Thymus (tissue), 11 donors: ENCODE measurements around the gene BICD1. TPM values are rescaled to one million over a fixed set of nuclear protein-coding genes. Genes with fewer than 3 reads are reported as not detected.
"Not testable (repeated sequence)": the region's sequence is repeated elsewhere in the genome, so short reads cannot be mapped to it uniquely, and the experiment has no call there.

Experiments used
- DNase-seq, 9 donors: peaks; one replicate each; pipeline ENCODE4 v3.0.0-alpha.2; 2013; ENCODE audit warnings: low spot score in 9 of 9, low read depth in 6 of 9, missing footprints in 1 of 9
- H3K27ac ChIP-seq, 2 donors: one replicate each; pipeline ENCODE4 v1.5.1; 2013; ENCODE audit warnings: control low read depth in 1 of 2, low read depth in 1 of 2, low read length in 1 of 2, mild to moderate bottlenecking in 1 of 2, moderate library complexity in 1 of 2
- H3K27me3 ChIP-seq, 2 donors: one replicate each; pipeline ENCODE4 v1.5.1; 2013; ENCODE audit warnings: low read length in 1 of 2; ENCODE audit not compliant: control insufficient read depth in 2 of 2, insufficient read depth in 1 of 2
- H3K36me3 ChIP-seq, 2 donors: one replicate each; pipeline ENCODE4 v1.5.1; 2013; ENCODE audit warnings: low read length in 1 of 2, mild to moderate bottlenecking in 1 of 2, moderate library complexity in 1 of 2; ENCODE audit not compliant: control insufficient read depth in 2 of 2, insufficient read depth in 2 of 2
- H3K4me1 ChIP-seq, 2 donors: one replicate each; pipeline ENCODE4 v1.5.1; 2013; ENCODE audit warnings: low read length in 2 of 2; ENCODE audit not compliant: control insufficient read depth in 2 of 2, insufficient read depth in 2 of 2
- H3K4me3 ChIP-seq, 2 donors: one replicate each; pipeline ENCODE4 v1.5.1; 2013; ENCODE audit warnings: low read length in 2 of 2, control low read depth in 1 of 2, mild to moderate bottlenecking in 1 of 2
- H3K9me3 ChIP-seq, 2 donors: one replicate each; pipeline ENCODE4 v1.5.1; 2013; ENCODE audit warnings: low read length in 1 of 2, mild to moderate bottlenecking in 1 of 2; ENCODE audit not compliant: control insufficient read depth in 2 of 2, insufficient read depth in 1 of 2
- WGBS: extraction: QIAGEN DNeasy Blood & Tissue Kit; methylation state at CpG from one replicate; pipeline ENCODE4 v1.1.7; 2013; 5-methylcytosine and 5-hydroxymethylcytosine counted together
- polyA plus RNA-seq: library from polyadenylated mRNA; stranded (reverse); fragments of 200-250 nt; gene quantifications from one replicate; pipeline ENCODE4 v1.2.3, GENCODE V29; 2013
- total RNA-seq: library from RNA; stranded (reverse); fragments of 120-200 nt; gene quantifications from one replicate; pipeline ENCODE4 v1.2.4, GENCODE V29; 2013
- donor health status: healthy.

The BICD1 gene
- total and polyA plus RNA-seq, 2 donors, result 5.5 to 12.1 TPM

DNA sequence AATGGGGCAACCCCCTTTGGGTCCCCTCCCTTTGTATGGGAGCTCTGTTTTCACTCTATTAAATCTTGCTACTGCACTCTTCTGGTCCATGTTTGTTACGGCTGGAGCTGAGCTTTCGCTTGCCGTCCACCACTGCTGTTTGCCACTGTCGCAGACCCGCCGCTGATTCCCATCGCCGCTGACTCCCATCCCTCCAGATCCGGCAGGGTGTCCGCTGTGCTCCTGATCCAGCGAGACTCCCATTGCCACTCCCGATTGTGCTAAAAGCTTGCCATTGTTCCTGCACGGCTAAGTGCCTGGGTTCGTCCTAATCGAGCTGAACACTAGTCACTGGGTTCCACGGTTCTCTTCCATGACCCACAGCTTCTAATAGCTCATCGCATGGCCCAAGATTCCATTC is 168.9 kb downstream of the BICD1 start:
- not testable (repeated sequence) for H3K9me3 ChIP-seq, DNase-seq, H3K36me3 ChIP-seq, H3K27me3 ChIP-seq, H3K4me3 ChIP-seq, H3K27ac ChIP-seq
- H3K4me1 ChIP-seq, result peaks cover 4 to 21% of the 10 kb centered on the region in 2 donors
- 95% methylated on average over 17 of the region's 17 CpGs for WGBS

- no peaks in the 10 kb centered on the region for H3K36me3 ChIP-seq
- H3K4me3 ChIP-seq, result no peak overlapping the region
- no peak for DNase-seq
- no peak overlapping the region for H3K27ac ChIP-seq
- 98% methylated on average over 2 of the region's 2 CpGs for WGBS
- H3K9me3 ChIP-seq, result no peaks in the 10 kb centered on the region
- H3K27me3 ChIP-seq, result no peaks in the 10 kb centered on the region
- H3K4me1 ChIP-seq, result peaks cover 4 to 12% of the 10 kb centered on the region in 2 donors
These were observed 171.1 kb downstream of the BICD1 start for GRCh38 chr12:32277774-32278173.

DNA sequence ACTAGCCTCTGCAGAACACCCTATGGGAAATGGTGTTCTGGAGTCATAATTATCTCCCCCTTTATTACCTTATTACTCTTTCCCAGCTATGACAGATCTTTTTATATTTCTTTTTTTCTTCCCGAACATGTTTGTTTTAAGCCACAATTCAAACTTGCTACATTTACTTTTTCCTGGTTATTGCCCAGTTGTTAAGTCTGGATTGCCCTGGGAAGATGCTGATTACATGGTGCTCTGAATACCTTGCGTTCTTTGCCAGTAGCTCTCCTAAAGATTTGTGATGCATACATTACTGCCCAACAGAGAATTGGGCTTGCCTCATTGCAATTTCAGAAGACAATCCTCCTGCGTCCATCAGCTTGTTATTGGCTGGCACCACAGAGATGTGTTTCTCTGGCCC is 174.5 kb downstream of the BICD1 start:
- Histone ChIP-seq H3K36me3 (no peaks in the 10 kb centered on the region), H3K4me3 (no peak overlapping the region), H3K4me1 (no peaks in the 10 kb centered on the region), H3K27ac (no peak overlapping the region), H3K27me3 (no peaks in the 10 kb centered on the region), H3K9me3 (no peaks in the 10 kb centered on the region)
- 98% methylated on average over 3 of the region's 3 CpGs for WGBS
- no peak for DNase-seq

- H3K4me3 ChIP-seq, result no peak overlapping the region
- 90% methylated on average over 9 of the region's 9 CpGs for WGBS
- H3K27ac ChIP-seq, result no peak overlapping the region
- DNase-seq, result no peak
- no peaks in the 10 kb centered on the region for H3K36me3 ChIP-seq
- H3K27me3 ChIP-seq, result no peaks in the 10 kb centered on the region
- H3K4me1 ChIP-seq, result no peaks in the 10 kb centered on the region
- H3K9me3 ChIP-seq, result peaks cover 0 to 2% of the 10 kb centered on the region in 2 donors
These were observed 177.9 kb downstream of the BICD1 start for GRCh38 chr12:32284561-32284960.

- H3K4me1 ChIP-seq, result no peaks in the 10 kb centered on the region
- no peaks in the 10 kb centered on the region for H3K27me3 ChIP-seq
- no peak for DNase-seq
- no peaks in the 10 kb centered on the region for H3K36me3 ChIP-seq
- peaks cover 0 to 2% of the 10 kb centered on the region in 2 donors for H3K9me3 ChIP-seq
- 71% methylated on average over 2 of the region's 2 CpGs for WGBS
- H3K4me3 ChIP-seq, result no peak overlapping the region
- H3K27ac ChIP-seq, result no peak overlapping the region
These were observed 178.4 kb downstream of the BICD1 start for GRCh38 chr12:32285021-32285420.

GRCh38 chr12:32285489-32285888 is 178.8 kb downstream of the BICD1 start:
- H3K4me3 ChIP-seq, result no peak overlapping the region
- no peak for DNase-seq
- H3K27ac ChIP-seq, result no peak overlapping the region
- no peaks in the 10 kb centered on the region for H3K36me3 ChIP-seq
- no peaks in the 10 kb centered on the region for H3K4me1 ChIP-seq
- WGBS, result 79% methylated on average over 2 of the region's 2 CpGs
- H3K27me3 ChIP-seq, result no peaks in the 10 kb centered on the region
- peaks cover 0 to 2% of the 10 kb centered on the region in 2 donors for H3K9me3 ChIP-seq

GRCh38 chr12:32290411-32290810 is 183.8 kb downstream of the BICD1 start:
- H3K27ac ChIP-seq, result no peak overlapping the region
- peaks cover 0 to 2% of the 10 kb centered on the region in 2 donors for H3K9me3 ChIP-seq
- DNase-seq, result no peak
- H3K36me3 ChIP-seq, result peaks cover 0 to 2% of the 10 kb centered on the region in 2 donors
- no peak overlapping the region for H3K4me3 ChIP-seq
- no peaks in the 10 kb centered on the region for H3K4me1 ChIP-seq
- no peaks in the 10 kb centered on the region for H3K27me3 ChIP-seq

DNA sequence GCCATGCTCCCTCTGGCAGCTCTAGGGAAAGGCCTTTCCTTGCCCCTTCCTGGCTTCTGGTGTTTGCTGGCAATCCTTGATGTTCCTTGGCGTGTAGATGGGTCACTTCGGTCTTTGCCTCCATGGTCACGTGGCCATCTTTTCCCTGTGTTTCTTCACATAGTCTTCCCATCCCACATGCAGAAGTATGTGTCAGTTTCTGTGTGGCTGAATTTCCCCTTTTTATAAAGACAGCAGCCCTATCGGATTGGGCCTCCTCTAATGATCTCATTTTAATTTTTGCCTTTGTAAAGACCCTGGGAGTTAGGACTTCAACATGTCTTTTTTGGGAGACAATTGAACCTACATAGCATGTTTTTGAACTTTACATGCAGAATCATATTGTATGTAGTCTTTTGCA is 185.5 kb downstream of the BICD1 start:
- Histone ChIP-seq H3K36me3 (peaks cover 0 to 2% of the 10 kb centered on the region in 2 donors), H3K4me1 (no peaks in the 10 kb centered on the region), H3K27ac (no peak overlapping the region), H3K9me3 (peaks cover 0 to 2% of the 10 kb centered on the region in 2 donors), H3K27me3 (no peaks in the 10 kb centered on the region), H3K4me3 (no peak overlapping the region)
- DNase-seq, result no peak
- WGBS, result 99% methylated on average over 4 of the region's 4 CpGs

DNA sequence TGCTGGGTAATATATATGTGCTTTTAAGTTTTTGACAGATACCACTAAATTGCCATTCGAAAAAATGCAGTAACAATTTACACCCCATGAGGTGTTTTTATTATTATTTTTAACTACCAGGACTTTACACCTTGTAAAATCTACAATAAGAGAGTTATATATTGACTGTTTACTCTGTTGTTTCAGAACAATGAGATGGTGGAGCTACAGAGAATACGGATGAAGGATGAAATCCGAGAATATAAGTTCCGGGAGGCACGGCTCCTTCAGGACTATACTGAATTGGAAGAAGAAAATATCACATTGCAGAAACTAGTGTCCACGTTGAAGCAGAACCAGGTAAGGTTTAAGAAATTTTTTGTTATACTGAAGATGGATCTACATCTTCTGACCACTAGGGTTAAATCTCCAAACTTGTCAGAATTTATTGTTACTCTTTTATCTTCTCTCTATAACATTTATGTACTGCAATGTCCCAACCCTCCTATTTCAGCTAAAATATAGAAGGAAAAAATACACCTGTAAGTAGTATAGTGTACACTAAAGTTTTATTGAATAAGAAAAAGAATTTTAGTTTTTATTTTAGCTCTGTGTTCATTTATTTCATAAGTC is 187.3 kb downstream of the BICD1 start:
- no peak overlapping the region for H3K4me3 ChIP-seq
- no peaks in the 10 kb centered on the region for H3K4me1 ChIP-seq
- no peak for DNase-seq
- no peak overlapping the region for H3K27ac ChIP-seq
- WGBS, result 99% methylated on average over 6 of the region's 6 CpGs
- peaks cover 0 to 2% of the 10 kb centered on the region in 2 donors for H3K36me3 ChIP-seq
- H3K27me3 ChIP-seq, result no peaks in the 10 kb centered on the region
- H3K9me3 ChIP-seq, result peaks cover 0 to 2% of the 10 kb centered on the region in 2 donors
